ENCODE results near the gene ZBTB46.

ZBTB46 gene

GRCh38 chr20:63694584-63695423 lies 136.3 kb downstream of the ZBTB46 start:
- CTCF ChIA-PET = no interaction called here
- no peaks in the 10 kb centered on the region for H3K4me1 ChIP-seq (ENCODE audit: control insufficient read depth, insufficient read depth, low read length)
- POLR2A ChIA-PET = interaction anchor here (0.6 kb wide), 1 partner anchor 156 kb away, joined by 3 read pairs; no protein-coding TSS in a partner anchor
- no peak overlapping the region for H3K4me3 ChIP-seq (ENCODE audit: low read depth, low read length)
- no peak for TF ChIP-seq ZEB2 (tag by site-specific recombination; IDR thresholded peaks at IDR 0.05)
- TF ChIP-seq ZNF561 (tag by site-specific recombination; IDR thresholded peaks at IDR 0.05; ENCODE audit: borderline replicate concordance) = no peak
- no peak for TF ChIP-seq ZNF274 (IDR thresholded peaks at IDR 0.05; ENCODE audit: low read length)
- no peak for TF ChIP-seq ZNF274 (tag by site-specific recombination; IDR thresholded peaks at IDR 0.05; ENCODE audit: borderline replicate concordance)
- TF ChIP-seq SETDB1 (IDR thresholded peaks at IDR 0.05; ENCODE audit: insufficient read length, low read length) = no peak
- TF ChIP-seq ZNF341 (tag by site-specific recombination; IDR thresholded peaks at IDR 0.05; ENCODE audit: low read depth) = no peak
- TF ChIP-seq REPIN1 (tag by site-specific recombination; IDR thresholded peaks at IDR 0.05; ENCODE audit: low read depth) = no peak
- TF ChIP-seq OSR2 (tag by site-specific recombination; IDR thresholded peaks at IDR 0.05) = no peak
- no peak for TF ChIP-seq ZNF426 (tag by site-specific recombination; IDR thresholded peaks at IDR 0.05)
- no peak for TF ChIP-seq ZNF624 (tag by site-specific recombination; IDR thresholded peaks at IDR 0.05)
- no peak for TF ChIP-seq ZNF776 (tag by site-specific recombination; IDR thresholded peaks at IDR 0.05; ENCODE audit: borderline replicate concordance)
- no peak for TF ChIP-seq ZNF658 (tag by site-specific recombination; IDR thresholded peaks at IDR 0.05)
- TF ChIP-seq ZNF580 (tag by site-specific recombination; IDR thresholded peaks at IDR 0.05) = no peak
- TF ChIP-seq ZNF324 (tag by site-specific recombination; IDR thresholded peaks at IDR 0.05) = no peak
- no peak for TF ChIP-seq IKZF3 (tag by site-specific recombination; IDR thresholded peaks at IDR 0.05)
- TF ChIP-seq, protein P1, sequence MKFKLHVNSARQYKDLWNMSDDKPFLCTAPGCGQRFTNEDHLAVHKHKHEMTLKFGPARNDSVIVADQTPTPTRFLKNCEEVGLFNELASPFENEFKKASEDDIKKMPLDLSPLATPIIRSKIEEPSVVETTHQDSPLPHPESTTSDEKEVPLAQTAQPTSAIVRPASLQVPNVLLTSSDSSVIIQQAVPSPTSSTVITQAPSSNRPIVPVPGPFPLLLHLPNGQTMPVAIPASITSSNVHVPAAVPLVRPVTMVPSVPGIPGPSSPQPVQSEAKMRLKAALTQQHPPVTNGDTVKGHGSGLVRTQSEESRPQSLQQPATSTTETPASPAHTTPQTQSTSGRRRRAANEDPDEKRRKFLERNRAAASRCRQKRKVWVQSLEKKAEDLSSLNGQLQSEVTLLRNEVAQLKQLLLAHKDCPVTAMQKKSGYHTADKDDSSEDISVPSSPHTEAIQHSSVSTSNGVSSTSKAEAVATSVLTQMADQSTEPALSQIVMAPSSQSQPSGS (tag by site-specific recombination; IDR thresholded peaks at IDR 0.05; ENCODE audit: low read depth) = no peak
- no peak for TF ChIP-seq ZBTB1 (tag by site-specific recombination; IDR thresholded peaks at IDR 0.05)
- no peak overlapping the region for H3K27ac ChIP-seq (ENCODE audit: extremely low read depth, low read depth, low read length)
- no peaks in the 10 kb centered on the region for H3K9me3 ChIP-seq (ENCODE audit: control insufficient read depth, insufficient read depth, low read depth, low read length)
- peaks cover 0 to 19% of the 10 kb centered on the region in 2 experiments; a peak in 1 of 3 replicates for H3K36me3 ChIP-seq (ENCODE audit: control insufficient read depth in 2 of 2, insufficient read depth in 1 of 2, low read length in 2 of 2)

- POLR2A ChIA-PET = interaction anchor here (0.6 to 0.9 kb wide), 2 partner anchors 121 to 156 kb away, joined by 3 read pairs; no protein-coding TSS in a partner anchor
- H3K4me1 ChIP-seq (ENCODE audit: control insufficient read depth, insufficient read depth, low read length) = no peaks in the 10 kb centered on the region
- no peak overlapping the region for H3K4me3 ChIP-seq (ENCODE audit: low read depth, low read length)
- no peak for TF ChIP-seq ZNF433 (tag by site-specific recombination; IDR thresholded peaks at IDR 0.05; ENCODE audit: low read depth)
- TF ChIP-seq SCRT1 (tag by site-specific recombination; IDR thresholded peaks at IDR 0.05; ENCODE audit: borderline replicate concordance) = peak; percentile 98
- peak; percentile 98 for TF ChIP-seq SCRT2 (tag by site-specific recombination; IDR thresholded peaks at IDR 0.05)
- TF ChIP-seq MYNN (tag by site-specific recombination; IDR thresholded peaks at IDR 0.05; ENCODE audit: borderline replicate concordance) = no peak
- CTCF ChIA-PET = no interaction called here
- H3K36me3 ChIP-seq (ENCODE audit: control insufficient read depth in 2 of 2, insufficient read depth in 1 of 2, low read length in 2 of 2) = peaks cover 0 to 19% of the 10 kb centered on the region in 2 experiments; a peak in 1 of 3 replicates
- H3K9me3 ChIP-seq (ENCODE audit: control insufficient read depth, insufficient read depth, low read depth, low read length) = no peaks in the 10 kb centered on the region
- no peak overlapping the region for H3K27ac ChIP-seq (ENCODE audit: extremely low read depth, low read depth, low read length)
Observed at GRCh38 chr20:63693733-63694583, 137.1 kb downstream of the ZBTB46 start.
